ENCODE results near the gene ACAA2. TPM values are rescaled to one million over a fixed set of nuclear protein-coding genes. Genes with fewer than 3 reads are reported as not detected.

Gene ACAA2
- total and polyA plus RNA-seq, 2 of the 8 experiments (the other 6 are each of a cell fraction or from before 2014, with no cell fraction given): 63.4 to 151 TPM

GRCh38 chr18:49742316-49743116, 70.8 kb downstream of the ACAA2 start:
- Histone ChIP-seq H2BK120ac (replicated peaks; ENCODE audit: low read depth, low read length) (no peak overlapping the region), H3K23me2 (ENCODE audit: low read depth, low read length) (no peaks in the 10 kb centered on the region), H3K9ac (replicated peaks in 1 of 4; ENCODE audit: extremely low read depth in 1 of 4, low read depth in 3 of 4, low read length in 3 of 4) (no peak overlapping the region), H2BK20ac (ENCODE audit: low read length) (no peak overlapping the region), H2AFZ (ENCODE audit: low read length) (no peak overlapping the region), H3K79me1 (ENCODE audit: low read depth, low read length) (no peaks in the 10 kb centered on the region), H4K91ac (replicated peaks; ENCODE audit: insufficient read length, low read length) (no peak overlapping the region), H3K4me3 (ENCODE audit: extremely low read depth in 1 of 4, insufficient read depth in 2 of 4, low read depth in 3 of 4, low read length in 4 of 4) (no peak overlapping the region), H3K18ac (ENCODE audit: extremely low read depth, low read length) (no peak overlapping the region), H4K8ac (ENCODE audit: extremely low read depth, insufficient read depth, low read length) (no peak overlapping the region), H4K5ac (ENCODE audit: insufficient read length, low read depth, low read length) (no peak overlapping the region), H2AK5ac (ENCODE audit: low read depth, low read length) (no peak overlapping the region), H3K9me3 (ENCODE audit: insufficient read depth in 2 of 2, low read depth in 1 of 2, low read length in 1 of 2) (no peaks in the 10 kb centered on the region), H3K14ac (ENCODE audit: insufficient read length) (no peak overlapping the region), H2BK12ac (ENCODE audit: low read depth, low read length) (no peak overlapping the region), H3K4ac (replicated peaks; ENCODE audit: insufficient read length, low read depth, low read length) (no peak overlapping the region), H2BK5ac (ENCODE audit: low read depth, low read length) (no peak overlapping the region), H3K27ac (ENCODE audit: low read depth, low read length) (no peak overlapping the region), H3K27me3 (replicated peaks in 1 of 4; ENCODE audit: control insufficient read depth in 3 of 4, extremely low read depth in 1 of 4, insufficient read depth in 3 of 4, low read length in 3 of 4) (no peaks in the 10 kb centered on the region), H3K4me2 (ENCODE audit: insufficient read depth in 1 of 2, low read depth in 2 of 2, low read length in 2 of 2) (no peak overlapping the region), H3K23ac (ENCODE audit: insufficient read length) (no peak overlapping the region), H2BK15ac (ENCODE audit: low read length) (no peak overlapping the region), H3K36me3 (ENCODE audit: control insufficient read depth in 2 of 4, insufficient read depth in 4 of 4, low read length in 3 of 4) (no peaks in the 10 kb centered on the region), H3K4me1 (replicated peaks in 1 of 4; ENCODE audit: control insufficient read depth in 3 of 4, insufficient read depth in 4 of 4, low read length in 3 of 4) (no peaks in the 10 kb centered on the region), H4K20me1 (replicated peaks in 1 of 2; ENCODE audit: control insufficient read depth in 1 of 2, insufficient read depth in 2 of 2, low read length in 2 of 2) (no peaks in the 10 kb centered on the region), H3K79me2 (ENCODE audit: control insufficient read depth in 1 of 2, insufficient read depth in 2 of 2, low read length in 2 of 2) (no peaks in the 10 kb centered on the region), H3K56ac (replicated peaks; ENCODE audit: insufficient read length, low read depth, low read length) (no peak overlapping the region)
- FAIRE-seq: no peak
- 92 to 100% methylated on average over 2 to 4 of the region's 4 CpGs for WGBS, 2 experiments (ENCODE audit: extremely low coverage in 1 of 2, insufficient coverage in 1 of 2, insufficient read length in 1 of 2, insufficient replicate concordance in 2 of 2, low coverage in 1 of 2, low lambda C conversion rate in 2 of 2, missing lambda C conversion rate in 1 of 2)
- POLR2A ChIA-PET (ENCODE audit: partially characterized antibody): no interaction called here
- CTCF ChIA-PET (ENCODE audit: partially characterized antibody): interaction anchor here (0.6 kb wide), 1 partner anchor 14 kb away, joined by 3 read pairs; no protein-coding TSS in a partner anchor
- DNase-seq (ENCODE audit: low read depth in 1 of 2, low spot score in 2 of 2): no peak
- TF ChIP-seq JUN (IDR thresholded peaks at IDR 0.05; ENCODE audit: low read depth, low read length): no peak
- no peak for TF ChIP-seq E2F6 (IDR thresholded peaks at IDR 0.05)
- no peak for TF ChIP-seq TCF12 (IDR thresholded peaks at IDR 0.05; ENCODE audit: low read depth, low read length)
- TF ChIP-seq KDM1A (IDR thresholded peaks at IDR 0.05; ENCODE audit: borderline replicate concordance, low read length): no peak
- no peak for TF ChIP-seq TEAD4 (IDR thresholded peaks at IDR 0.05; ENCODE audit: low read depth, low read length)
- no peak for TF ChIP-seq KDM5A (IDR thresholded peaks at IDR 0.05; ENCODE audit: low read length)
- TF ChIP-seq POLR2AphosphoS5 (IDR thresholded peaks at IDR 0.05; ENCODE audit: low read depth, low read length): no peak
- TF ChIP-seq GABPA (IDR thresholded peaks at IDR 0.05; ENCODE audit: borderline replicate concordance, insufficient read depth, low read length): no peak
